Measurements from ENCODE around the gene AGAP1. TPM values are rescaled to one million over a fixed set of nuclear protein-coding genes. Genes with fewer than 3 reads are reported as not detected.

AGAP1 gene
- total RNA-seq, 6 experiments from 2014 or later: 14.1 to 16.0 (median 15.1) TPM

DNA sequence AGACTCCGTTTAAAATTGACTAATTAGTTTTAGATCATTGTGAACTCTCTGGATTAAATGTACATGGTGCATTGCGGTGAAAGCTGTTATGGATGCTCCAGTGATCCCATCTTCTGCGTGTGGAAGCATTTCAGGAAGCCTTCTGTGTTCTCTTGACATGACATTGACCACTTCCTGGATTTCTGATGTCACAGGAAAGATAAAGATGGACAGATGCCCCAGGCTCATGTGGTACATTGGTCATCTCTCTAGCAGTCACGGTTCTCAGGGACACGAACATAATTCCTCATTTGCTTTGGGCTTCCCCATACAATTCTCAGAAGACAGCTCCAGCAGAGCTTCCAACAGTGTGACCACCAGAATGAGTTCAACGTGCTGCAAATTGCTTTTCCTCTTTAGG, 26.9 kb downstream of the AGAP1 start:
- no peaks in the 10 kb centered on the region; the same call in 1 of the 2 replicates for H3K27me3 Mint-ChIP-seq (ENCODE audit: insufficient read depth)
- no peak for DNase-seq
- TF ChIP-seq, protein P1, sequence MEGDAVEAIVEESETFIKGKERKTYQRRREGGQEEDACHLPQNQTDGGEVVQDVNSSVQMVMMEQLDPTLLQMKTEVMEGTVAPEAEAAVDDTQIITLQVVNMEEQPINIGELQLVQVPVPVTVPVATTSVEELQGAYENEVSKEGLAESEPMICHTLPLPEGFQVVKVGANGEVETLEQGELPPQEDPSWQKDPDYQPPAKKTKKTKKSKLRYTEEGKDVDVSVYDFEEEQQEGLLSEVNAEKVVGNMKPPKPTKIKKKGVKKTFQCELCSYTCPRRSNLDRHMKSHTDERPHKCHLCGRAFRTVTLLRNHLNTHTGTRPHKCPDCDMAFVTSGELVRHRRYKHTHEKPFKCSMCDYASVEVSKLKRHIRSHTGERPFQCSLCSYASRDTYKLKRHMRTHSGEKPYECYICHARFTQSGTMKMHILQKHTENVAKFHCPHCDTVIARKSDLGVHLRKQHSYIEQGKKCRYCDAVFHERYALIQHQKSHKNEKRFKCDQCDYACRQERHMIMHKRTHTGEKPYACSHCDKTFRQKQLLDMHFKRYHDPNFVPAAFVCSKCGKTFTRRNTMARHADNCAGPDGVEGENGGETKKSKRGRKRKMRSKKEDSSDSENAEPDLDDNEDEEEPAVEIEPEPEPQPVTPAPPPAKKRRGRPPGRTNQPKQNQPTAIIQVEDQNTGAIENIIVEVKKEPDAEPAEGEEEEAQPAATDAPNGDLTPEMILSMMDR (IDR thresholded peaks at IDR 0.05): no peak
- peaks cover 7% of the 10 kb centered on the region; the same call in 1 of the 2 replicates for H3K4me1 Mint-ChIP-seq (ENCODE audit: low read depth)
- no peaks in the 10 kb centered on the region; the same call in 1 of the 2 replicates for H3K9me3 Mint-ChIP-seq
- no peaks in the 10 kb centered on the region for H3K36me3 Mint-ChIP-seq (ENCODE audit: low read depth)
- H3K27ac Mint-ChIP-seq: no peak overlapping the region
- H3K4me3 Mint-ChIP-seq: no peak overlapping the region

DNA sequence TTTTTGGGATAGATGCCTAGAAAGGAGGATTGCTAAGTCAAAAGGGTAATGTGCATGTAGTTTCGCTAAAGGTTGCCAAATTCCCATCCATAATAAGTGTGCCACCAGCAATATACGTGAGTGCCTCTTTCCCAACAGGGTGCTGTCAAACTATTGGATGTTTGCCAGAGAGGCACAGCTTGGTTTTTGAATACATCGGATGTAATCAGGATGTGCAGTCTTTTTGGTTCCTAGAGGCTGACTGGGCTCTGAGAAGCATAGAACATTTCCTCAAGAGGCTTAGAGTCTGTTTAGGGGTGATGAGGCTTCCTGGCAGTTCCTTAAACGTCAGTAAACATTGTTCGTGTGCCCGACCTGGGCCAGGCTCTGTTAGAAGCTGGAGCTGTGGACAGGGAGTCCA, 28.0 kb downstream of the AGAP1 start:
- Mint-ChIP-seq H3K4me1 (ENCODE audit: low read depth) (peaks cover 7% of the 10 kb centered on the region; the same call in 1 of the 2 replicates), H3K27ac (no peak overlapping the region), H3K9me3 (no peaks in the 10 kb centered on the region; the same call in 1 of the 2 replicates), H3K27me3 (ENCODE audit: insufficient read depth) (no peaks in the 10 kb centered on the region; the same call in 1 of the 2 replicates), H3K36me3 (ENCODE audit: low read depth) (no peaks in the 10 kb centered on the region), H3K4me3 (no peak overlapping the region)
- TF ChIP-seq, protein P1 (IDR thresholded peaks at IDR 0.05): no peak
- DNase-seq: no peak

DNA sequence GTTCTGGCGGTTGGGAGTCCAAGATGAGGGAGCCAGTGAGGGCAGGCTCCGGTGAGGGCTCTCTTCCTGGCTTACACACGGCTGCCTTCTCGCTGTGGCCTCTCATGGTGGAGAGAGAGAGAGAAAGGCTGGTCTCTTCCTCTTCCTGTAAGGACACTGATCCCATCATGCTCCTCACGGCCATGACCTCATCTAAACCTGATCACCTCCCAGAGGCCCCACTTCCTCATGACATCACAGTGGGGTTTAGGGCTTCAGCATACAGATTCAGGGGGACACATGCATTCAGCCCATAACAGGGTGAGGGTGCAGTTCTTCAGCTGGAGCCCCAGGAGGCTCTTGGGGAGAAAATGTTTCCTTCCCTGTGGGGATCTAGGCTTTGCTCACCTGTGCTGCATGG, 29.2 kb downstream of the AGAP1 start:
- no peak overlapping the region for H3K27ac Mint-ChIP-seq
- H3K36me3 Mint-ChIP-seq (ENCODE audit: low read depth): no peaks in the 10 kb centered on the region
- H3K4me3 Mint-ChIP-seq: no peak overlapping the region
- TF ChIP-seq, protein P1 (IDR thresholded peaks at IDR 0.05): no peak
- no peaks in the 10 kb centered on the region; the same call in 1 of the 2 replicates for H3K27me3 Mint-ChIP-seq (ENCODE audit: insufficient read depth)
- H3K9me3 Mint-ChIP-seq: no peaks in the 10 kb centered on the region; the same call in 1 of the 2 replicates
- DNase-seq: no peak
- H3K4me1 Mint-ChIP-seq (ENCODE audit: low read depth): peaks cover 4% of the 10 kb centered on the region; the same call in 1 of the 2 replicates

DNA sequence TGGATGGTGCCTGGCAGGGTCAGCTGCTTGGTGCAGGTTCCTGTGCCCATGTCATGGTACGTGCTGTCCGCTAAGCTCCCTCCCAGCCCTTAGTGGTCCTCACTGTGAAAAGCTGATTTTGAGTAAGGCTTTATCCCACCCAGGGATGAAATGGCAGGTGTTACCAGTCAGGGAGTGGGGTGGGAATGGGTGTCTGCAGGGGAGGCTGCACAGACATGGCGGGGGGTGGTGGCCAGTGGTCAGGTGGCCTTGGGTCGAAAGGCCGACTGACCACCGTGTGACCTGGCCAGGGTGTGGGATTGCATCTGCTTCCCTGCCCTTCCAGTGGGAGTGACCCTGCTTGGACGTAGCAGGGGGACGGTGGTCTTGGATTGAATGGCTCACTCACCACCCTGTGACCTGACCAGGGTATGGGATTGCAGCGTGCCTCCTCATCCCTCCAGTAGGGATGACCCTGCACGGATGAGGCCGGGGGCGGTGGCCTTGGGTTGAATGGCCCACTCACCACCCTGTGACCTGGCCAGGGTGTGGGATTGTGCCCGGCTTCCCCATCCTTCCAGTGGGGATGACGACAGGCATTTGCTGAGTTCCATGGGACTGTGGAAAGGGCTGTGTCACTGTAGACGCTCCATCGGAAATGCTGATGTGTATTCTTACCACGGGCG, 29.8 kb downstream of the AGAP1 start:
- TF ChIP-seq, protein P1 (IDR thresholded peaks at IDR 0.05): no peak
- DNase-seq: no peak
- Mint-ChIP-seq H3K4me1 (ENCODE audit: low read depth) (no peaks in the 10 kb centered on the region), H3K27ac (no peak overlapping the region), H3K27me3 (ENCODE audit: insufficient read depth) (no peaks in the 10 kb centered on the region; the same call in 1 of the 2 replicates), H3K9me3 (no peaks in the 10 kb centered on the region; the same call in 1 of the 2 replicates), H3K36me3 (ENCODE audit: low read depth) (no peaks in the 10 kb centered on the region), H3K4me3 (no peak overlapping the region)

DNA sequence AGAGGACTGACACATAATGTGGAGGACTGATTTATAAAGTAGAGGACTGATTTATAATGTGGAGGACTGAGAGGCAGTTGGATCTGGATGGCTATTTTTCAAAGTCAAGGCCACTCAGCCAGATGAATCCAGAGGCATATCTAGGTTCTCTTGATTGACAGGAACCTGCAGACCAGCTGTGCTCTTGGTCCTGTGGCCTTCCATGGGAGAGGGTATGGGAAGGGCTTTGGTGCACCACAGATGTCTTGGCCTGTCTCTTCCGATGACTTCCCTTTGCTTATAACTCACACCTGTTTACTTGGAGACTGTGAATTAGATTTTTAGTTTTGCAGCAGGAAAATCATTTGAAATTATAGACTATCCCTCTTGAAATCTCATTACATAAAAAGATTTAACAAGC, 32.3 kb downstream of the AGAP1 start:
- DNase-seq: no peak
- Mint-ChIP-seq H3K36me3 (ENCODE audit: low read depth) (no peaks in the 10 kb centered on the region; the same call in 1 of the 2 replicates), H3K27ac (no peak overlapping the region), H3K4me3 (no peak overlapping the region), H3K4me1 (ENCODE audit: low read depth) (no peaks in the 10 kb centered on the region), H3K9me3 (no peaks in the 10 kb centered on the region; the same call in none of the 2 replicates), H3K27me3 (ENCODE audit: insufficient read depth) (no peaks in the 10 kb centered on the region; the same call in 1 of the 2 replicates)
- TF ChIP-seq, protein P1 (IDR thresholded peaks at IDR 0.05): no peak

All from HFFc6 (cell line).